CD8-positive, alpha-beta memory T cell (primary cell): Measurements from ENCODE around the gene ERN2. TPM values are rescaled to one million over a fixed set of nuclear protein-coding genes. Genes with fewer than 3 reads are reported as not detected.

ENCODE experiments used
- CTCF ChIA-PET: fragments of 350-600 bp; sonication (Branson Sonifier 250); formaldehyde crosslinking; loops from one replicate; lab custom pipeline; 2021; ENCODE audit warnings: antibody characterized with exemption; lab: Charles Lee
- POLR2A ChIA-PET: fragments of 350-600 bp; sonication (Branson Sonifier 250); formaldehyde crosslinking; loops from one replicate; lab custom pipeline; 2021; ENCODE audit warnings: antibody characterized with exemption; lab: Charles Lee
- DNase-seq, 5 donors: peaks; one replicate each; pipeline versions ENCODE4 v3.0.0 to v3.0.0-alpha.2; 2020 to 2022; ENCODE audit warnings: mixed read lengths in 1 of 5
- H3K27ac ChIP-seq: one replicate; pipeline ENCODE4 v1.7.0; 2013; ENCODE audit warnings: low read depth, mild to moderate bottlenecking, low read length, moderate library complexity
- H3K27me3 ChIP-seq: 2 replicates; pipeline ENCODE4 v1.7.0; 2013; ENCODE audit warnings: low read length, mild to moderate bottlenecking; ENCODE audit not compliant: insufficient read depth, poor library complexity, severe bottlenecking
- H3K36me3 ChIP-seq: 2 replicates; pipeline ENCODE4 v1.7.0; 2013; ENCODE audit warnings: mild to moderate bottlenecking, low read length, moderate library complexity; ENCODE audit not compliant: insufficient read depth
- H3K4me1 ChIP-seq: 2 replicates; pipeline ENCODE4 v1.7.0; 2013; ENCODE audit warnings: mild to moderate bottlenecking, low read length, moderate library complexity; ENCODE audit not compliant: insufficient read depth
- H3K4me3 ChIP-seq: 2 replicates; pipeline ENCODE4 v1.7.0; 2013; ENCODE audit warnings: mild to moderate bottlenecking, low read length
- H3K9me3 ChIP-seq: 2 replicates; pipeline ENCODE4 v1.7.0; 2013; ENCODE audit warnings: mild to moderate bottlenecking, low read length
- H3K27ac Mint-ChIP-seq, 8 donors: one replicate each; pipeline ENCODE4 v1.8.0; 2020 to 2021; ENCODE audit warnings: mixed read lengths in 8 of 8, mild to moderate bottlenecking in 6 of 8, inconsistent platforms in 3 of 8, moderate library complexity in 3 of 8
- H3K27me3 Mint-ChIP-seq, 2 donors: one replicate each; pipeline ENCODE4 v1.8.0; 2020 to 2021; ENCODE audit warnings: mixed read lengths in 2 of 2, mild to moderate bottlenecking in 1 of 2, moderate library complexity in 1 of 2
- H3K36me3 Mint-ChIP-seq, 3 donors: one replicate each; pipeline ENCODE4 v1.8.0; 2020 to 2021; ENCODE audit warnings: mixed read lengths in 3 of 3, inconsistent platforms in 1 of 3, mild to moderate bottlenecking in 1 of 3
- H3K4me1 Mint-ChIP-seq, 3 donors: one replicate each; pipeline ENCODE4 v1.8.0; 2020 to 2021; ENCODE audit warnings: mixed read lengths in 3 of 3, inconsistent platforms in 1 of 3, mild to moderate bottlenecking in 1 of 3
- H3K4me3 Mint-ChIP-seq, 7 donors: one replicate each; pipeline ENCODE4 v1.8.0; 2020 to 2021; ENCODE audit warnings: mixed read lengths in 7 of 7, mild to moderate bottlenecking in 6 of 7, moderate library complexity in 4 of 7, inconsistent platforms in 2 of 7
- H3K9me3 Mint-ChIP-seq, 5 donors: one replicate each; pipeline ENCODE4 v1.8.0; 2020 to 2022; ENCODE audit warnings: mixed read lengths in 5 of 5, mild to moderate bottlenecking in 3 of 5, moderate library complexity in 2 of 5, inconsistent platforms in 1 of 5
- polyA plus RNA-seq: library from polyadenylated mRNA; unstranded; fragments of 300-500 nt; fragmentation: Illumina TruSeq; gene quantifications from one replicate; pipeline ENCODE4 v1.2.3, GENCODE V29; 2021
- total RNA-seq, 2 experiments: library from RNA; stranded (reverse); gene quantifications; one replicate each; pipeline ENCODE4 v1.2.3, GENCODE V29; 2021

ERN2 gene
- total and polyA plus RNA-seq, 3 experiments from 2014 or later = not detected

- no peaks in the 10 kb centered on the region for H3K27me3 ChIP-seq
- no peaks in the 10 kb centered on the region for H3K9me3 ChIP-seq
- peaks cover 14% of the 10 kb centered on the region for H3K4me1 ChIP-seq
- H3K36me3 ChIP-seq = no peaks in the 10 kb centered on the region
- H3K4me3 Mint-ChIP-seq = peak overlapping the region; percentile 82 to 93 (median 87)
- H3K9me3 Mint-ChIP-seq = no peaks in the 10 kb centered on the region
- no peaks in the 10 kb centered on the region for H3K27me3 Mint-ChIP-seq
- peak overlapping the region in 3 of 8 donors; percentile 37 to 52 (median 51) for H3K27ac Mint-ChIP-seq
- H3K27ac ChIP-seq = peak overlapping the region; percentile 75
- H3K4me1 Mint-ChIP-seq = peaks cover 12 to 28% (median 24%) of the 10 kb centered on the region in 3 donors
- ChIA-PET POLR2A (no interaction called here), CTCF (interaction anchor here (1.0 to 1.1 kb wide), 2 partner anchors 10 to 40 kb away, joined by 3 to 5 read pairs; no protein-coding TSS in a partner anchor)
- peak overlapping the region; percentile 77 for H3K4me3 ChIP-seq
- peaks cover 0 to 32% (median 3%) of the 10 kb centered on the region in 3 donors for H3K36me3 Mint-ChIP-seq
- DNase-seq = no peak
These were observed 33.6 kb downstream of the ERN2 start for GRCh38 chr16:23679274-23679985.

- peak within 1 kb of the TSS; percentile 75 for H3K27ac ChIP-seq
- H3K27me3 Mint-ChIP-seq = no peaks in the 10 kb centered on the region
- no peaks in the 10 kb centered on the region for H3K36me3 ChIP-seq
- H3K9me3 ChIP-seq = no peaks in the 10 kb centered on the region
- peak; percentile 53 to 71 (median 58) for DNase-seq
- H3K4me3 Mint-ChIP-seq = peak within 1 kb of the TSS; percentile 82 to 93 (median 87)
- no peaks in the 10 kb centered on the region for H3K27me3 ChIP-seq
- peak within 1 kb of the TSS; percentile 77 for H3K4me3 ChIP-seq
- peaks cover 14% of the 10 kb centered on the region for H3K4me1 ChIP-seq
- ChIA-PET CTCF (interaction anchor here (1.0 to 1.1 kb wide), 2 partner anchors 11 to 41 kb away, joined by 3 to 5 read pairs; no protein-coding TSS in a partner anchor), POLR2A (interaction anchor here (0.7 kb wide), 1 partner anchor 1533 kb away, joined by 3 read pairs; no protein-coding TSS in a partner anchor)
- H3K36me3 Mint-ChIP-seq = peaks cover 0 to 34% (median 3%) of the 10 kb centered on the region in 3 donors
- peaks cover 12 to 28% (median 24%) of the 10 kb centered on the region in 3 donors for H3K4me1 Mint-ChIP-seq
- H3K27ac Mint-ChIP-seq = peak within 1 kb of the TSS in 6 of 8 donors; percentile 37 to 75 (median 52)
- no peaks in the 10 kb centered on the region for H3K9me3 Mint-ChIP-seq
These were observed 34.4 kb downstream of the ERN2 start, which contains the start of gene PLK1 for GRCh38 chr16:23678430-23679273. Gene PLK1 (plus strand): TSS chr16:23678889. CDS start chr16:23678933, 44 bp downstream.

GRCh38 chr16:23676924-23677480 is 36.0 kb downstream of the ERN2 start:
- H3K4me3 ChIP-seq = no peak overlapping the region
- Mint-ChIP-seq H3K27ac (peak overlapping the region in 2 of 8 donors; percentile 7 to 27), H3K4me1 (peaks cover 12 to 28% (median 24%) of the 10 kb centered on the region in 3 donors), H3K4me3 (peak overlapping the region in 4 of 7 donors; percentile 14 to 86 (median 80)), H3K27me3 (no peaks in the 10 kb centered on the region), H3K9me3 (no peaks in the 10 kb centered on the region), H3K36me3 (peaks cover 0 to 31% (median under 1%) of the 10 kb centered on the region in 3 donors)
- CTCF ChIA-PET = no interaction called here
- H3K36me3 ChIP-seq = peaks cover 6% of the 10 kb centered on the region
- POLR2A ChIA-PET = no interaction called here
- no peaks in the 10 kb centered on the region for H3K9me3 ChIP-seq
- DNase-seq = no peak
- H3K27me3 ChIP-seq = no peaks in the 10 kb centered on the region
- no peak overlapping the region for H3K27ac ChIP-seq
- peaks cover 14% of the 10 kb centered on the region for H3K4me1 ChIP-seq

- no peak overlapping the region for H3K4me3 ChIP-seq
- ChIA-PET CTCF (no interaction called here), POLR2A (no interaction called here)
- peaks cover 5 to 18% (median 14%) of the 10 kb centered on the region in 3 donors for H3K4me1 Mint-ChIP-seq
- H3K27ac Mint-ChIP-seq = no peak overlapping the region
- H3K4me3 Mint-ChIP-seq = no peak overlapping the region
- H3K4me1 ChIP-seq = peaks cover 7% of the 10 kb centered on the region
- H3K36me3 ChIP-seq = peaks cover 10% of the 10 kb centered on the region
- no peaks in the 10 kb centered on the region for H3K9me3 ChIP-seq
- no peaks in the 10 kb centered on the region for H3K9me3 Mint-ChIP-seq
- H3K27me3 Mint-ChIP-seq = no peaks in the 10 kb centered on the region
- no peaks in the 10 kb centered on the region for H3K27me3 ChIP-seq
- H3K36me3 Mint-ChIP-seq = peaks cover 0 to 49% (median 10%) of the 10 kb centered on the region in 3 donors
- H3K27ac ChIP-seq = no peak overlapping the region
- DNase-seq = no peak
These were observed 38.9 kb downstream of the ERN2 start for GRCh38 chr16:23673971-23674614.

- POLR2A ChIA-PET = no interaction called here
- H3K27me3 ChIP-seq = no peaks in the 10 kb centered on the region
- Mint-ChIP-seq H3K4me1 (peaks cover 0 to 5% (median 0%) of the 10 kb centered on the region in 3 donors), H3K9me3 (no peaks in the 10 kb centered on the region), H3K27ac (peak overlapping the region in 1 of 8 donors; percentile 26), H3K4me3 (no peak overlapping the region), H3K27me3 (no peaks in the 10 kb centered on the region), H3K36me3 (peaks cover 8 to 84% (median 18%) of the 10 kb centered on the region in 3 donors)
- no peak for DNase-seq
- H3K4me3 ChIP-seq = no peak overlapping the region
- peaks cover 48% of the 10 kb centered on the region for H3K36me3 ChIP-seq
- H3K27ac ChIP-seq = no peak overlapping the region
- CTCF ChIA-PET = no interaction called here
- no peaks in the 10 kb centered on the region for H3K4me1 ChIP-seq
- no peaks in the 10 kb centered on the region for H3K9me3 ChIP-seq
These were observed 42.8 kb downstream of the ERN2 start for GRCh38 chr16:23670137-23670776.

GRCh38 chr16:23668873-23669272 is 44.1 kb downstream of the ERN2 start:
- CTCF ChIA-PET = no interaction called here
- no peak overlapping the region for H3K4me3 ChIP-seq
- H3K27me3 ChIP-seq = no peaks in the 10 kb centered on the region
- H3K4me1 Mint-ChIP-seq = peaks cover 0 to 5% (median 0%) of the 10 kb centered on the region in 3 donors
- no peaks in the 10 kb centered on the region for H3K27me3 Mint-ChIP-seq
- POLR2A ChIA-PET = no interaction called here
- H3K4me1 ChIP-seq = no peaks in the 10 kb centered on the region
- no peak overlapping the region for H3K4me3 Mint-ChIP-seq
- peaks cover 62% of the 10 kb centered on the region for H3K36me3 ChIP-seq
- H3K9me3 Mint-ChIP-seq = no peaks in the 10 kb centered on the region
- H3K9me3 ChIP-seq = no peaks in the 10 kb centered on the region
- no peak overlapping the region for H3K27ac ChIP-seq
- H3K36me3 Mint-ChIP-seq = peaks cover 10 to 88% (median 19%) of the 10 kb centered on the region in 3 donors
- no peak overlapping the region for H3K27ac Mint-ChIP-seq
- DNase-seq = no peak

- Mint-ChIP-seq H3K36me3 (peaks cover 13 to 90% (median 22%) of the 10 kb centered on the region in 3 donors), H3K27ac (no peak overlapping the region), H3K27me3 (no peaks in the 10 kb centered on the region), H3K4me3 (no peak overlapping the region), H3K9me3 (no peaks in the 10 kb centered on the region), H3K4me1 (peaks cover 0 to 5% (median 0%) of the 10 kb centered on the region in 3 donors)
- H3K4me1 ChIP-seq = no peaks in the 10 kb centered on the region
- no peak overlapping the region for H3K4me3 ChIP-seq
- no peaks in the 10 kb centered on the region for H3K9me3 ChIP-seq
- POLR2A ChIA-PET = no interaction called here
- DNase-seq = no peak
- H3K36me3 ChIP-seq = peaks cover 65% of the 10 kb centered on the region
- CTCF ChIA-PET = no interaction called here
- H3K27me3 ChIP-seq = no peaks in the 10 kb centered on the region
- no peak overlapping the region for H3K27ac ChIP-seq
These were observed 44.8 kb downstream of the ERN2 start for GRCh38 chr16:23668225-23668624.
